Vagina (tissue), 2 donors: ENCODE results near the gene CER1. TPM values are rescaled to one million over a fixed set of nuclear protein-coding genes. Genes with fewer than 3 reads are reported as not detected.

Experiments
- DNase-seq, 2 donors: peaks; one replicate each; pipeline ENCODE4 v3.0.0-alpha.2; 2017; ENCODE audit errors: extremely low spot score in 2 of 2
- H3K27ac ChIP-seq: fragments of 200-600 bp; sonication (generic); one replicate; pipeline ENCODE4 v1.5.1; 2019
- H3K27me3 ChIP-seq: fragments of 200-600 bp; sonication (generic); one replicate; pipeline ENCODE4 v1.5.1; 2019
- H3K36me3 ChIP-seq, 2 donors: fragments of 200-600 bp; sonication (generic); one replicate each; pipeline ENCODE4 v1.5.1; 2017 to 2019
- H3K4me1 ChIP-seq: fragments of 200-600 bp; sonication (generic); one replicate; pipeline ENCODE4 v1.5.1; 2019
- H3K4me3 ChIP-seq, 2 donors: fragments of 200-600 bp; sonication (generic); 1 replicate in 1 of 2; 2 replicates in 1 of 2; pipeline ENCODE4 v1.5.1; 2016 to 2019
- H3K9me3 ChIP-seq: fragments of 200-600 bp; sonication (generic); one replicate; pipeline ENCODE4 v1.5.1; 2019
- CTCF ChIP-seq, 3 experiments: fragments of 450-650 bp in 2 of 3; fragments of 200-600 bp in 1 of 3; sonication (generic) in 1 of 3; IDR thresholded peaks; one replicate each; pipeline ENCODE4 v1.5.1; 2017 to 2019; ENCODE audit warnings: antibody characterized with exemption in 3 of 3, mild to moderate bottlenecking in 2 of 3, moderate library complexity in 2 of 3
- POLR2A ChIP-seq, 2 donors: fragments of 450-650 bp; IDR thresholded peaks; one replicate each; pipeline ENCODE4 v1.6.1; 2017; ENCODE audit warnings: antibody characterized with exemption in 2 of 2, mild to moderate bottlenecking in 2 of 2, moderate library complexity in 2 of 2
- POLR2AphosphoS5 ChIP-seq, 2 donors: sonication (generic); formaldehyde crosslinking; IDR thresholded peaks; one replicate each; pipeline ENCODE4 v1.9.0; 2017; ENCODE audit warnings: antibody characterized with exemption in 2 of 2, mild to moderate bottlenecking in 2 of 2, low read depth in 1 of 2; ENCODE audit not compliant: insufficient read depth in 1 of 2
- intact Hi-C: fragments of 100-400 bp; cut with DNase I; formaldehyde crosslinking; loops from one replicate; pipeline ENCODE4 v1.15.1; 2023
- total RNA-seq: library from RNA; depleted of rRNA; stranded (reverse); fragments of >200 nt; gene quantifications from one replicate; pipeline ENCODE4 v1.2.3, GENCODE V29; 2016

The CER1 gene
- total RNA-seq = not detected

GRCh38 chr9:14722391-14723035, at the start of gene CER1:
Gene CER1 (minus strand): TSS chr9:14722733. CDS start chr9:14722672, 61 bp downstream.
- Histone ChIP-seq H3K9me3 (no peaks in the 10 kb centered on the region), H3K27me3 (no peaks in the 10 kb centered on the region), H3K27ac (no peak within 1 kb of the TSS), H3K4me1 (no peaks in the 10 kb centered on the region), H3K4me3 (no peak within 1 kb of the TSS), H3K36me3 (no peaks in the 10 kb centered on the region)
- intact Hi-C loops = loop anchor here (10.0 kb wide), 1 partner anchor 632 kb away; no protein-coding TSS in a partner anchor
- no peak for TF ChIP-seq POLR2AphosphoS5 (IDR thresholded peaks at IDR 0.05; ENCODE audit: insufficient read depth in 1 of 2, low read depth in 1 of 2)
- no peak for TF ChIP-seq CTCF (IDR thresholded peaks at IDR 0.05)
- no peak for TF ChIP-seq POLR2A (IDR thresholded peaks at IDR 0.05)
- DNase-seq = no peak

GRCh38 chr9:14770592-14770991, 48.1 kb upstream of the CER1 start:
- Histone ChIP-seq H3K27me3 (no peaks in the 10 kb centered on the region), H3K4me1 (no peaks in the 10 kb centered on the region), H3K9me3 (no peaks in the 10 kb centered on the region), H3K4me3 (no peak overlapping the region), H3K36me3 (no peaks in the 10 kb centered on the region), H3K27ac (no peak overlapping the region)
- DNase-seq = no peak
- intact Hi-C loops = no loop called here
- no peak for TF ChIP-seq POLR2A (IDR thresholded peaks at IDR 0.05)

- DNase-seq = no peak
- no peaks in the 10 kb centered on the region for H3K36me3 ChIP-seq
- H3K4me1 ChIP-seq = no peaks in the 10 kb centered on the region
- no peak overlapping the region for H3K27ac ChIP-seq
- H3K9me3 ChIP-seq = no peaks in the 10 kb centered on the region
- intact Hi-C loops = loop anchor here (10.0 kb wide), 1 partner anchor 154 kb away; no protein-coding TSS in a partner anchor
- no peak for TF ChIP-seq POLR2A (IDR thresholded peaks at IDR 0.05)
- TF ChIP-seq CTCF (IDR thresholded peaks at IDR 0.05) = no peak
- TF ChIP-seq POLR2AphosphoS5 (IDR thresholded peaks at IDR 0.05; ENCODE audit: insufficient read depth in 1 of 2, low read depth in 1 of 2) = no peak
- no peak overlapping the region for H3K4me3 ChIP-seq
- no peaks in the 10 kb centered on the region for H3K27me3 ChIP-seq
These were observed 46.7 kb upstream of the CER1 start for GRCh38 chr9:14769230-14769571.

- Histone ChIP-seq H3K27ac (no peak overlapping the region), H3K9me3 (no peaks in the 10 kb centered on the region), H3K4me1 (no peaks in the 10 kb centered on the region), H3K36me3 (no peaks in the 10 kb centered on the region), H3K4me3 (no peak overlapping the region), H3K27me3 (no peaks in the 10 kb centered on the region)
- peak; percentile 51 to 65 (median 56) for TF ChIP-seq CTCF (IDR thresholded peaks at IDR 0.05)
- no peak for TF ChIP-seq POLR2A (IDR thresholded peaks at IDR 0.05)
- intact Hi-C loops = loop anchor here (10.0 kb wide), 1 partner anchor 154 kb away; no protein-coding TSS in a partner anchor
- no peak for DNase-seq
These were observed 46.1 kb upstream of the CER1 start for GRCh38 chr9:14768405-14769229.

GRCh38 chr9:14766299-14766698, 43.8 kb upstream of the CER1 start:
- Histone ChIP-seq H3K27me3 (no peaks in the 10 kb centered on the region), H3K9me3 (no peaks in the 10 kb centered on the region), H3K36me3 (no peaks in the 10 kb centered on the region), H3K4me1 (no peaks in the 10 kb centered on the region), H3K27ac (no peak overlapping the region), H3K4me3 (no peak overlapping the region)
- TF ChIP-seq CTCF (IDR thresholded peaks at IDR 0.05) = no peak
- DNase-seq = no peak
- intact Hi-C loops = loop anchor here (10.0 kb wide), 1 partner anchor 151 kb away; no protein-coding TSS in a partner anchor
